HFFc6 (cell line): ENCODE measurements around the gene ROBO1. TPM values are rescaled to one million over a fixed set of nuclear protein-coding genes. Genes with fewer than 3 reads are reported as not detected.

Source experiments
- DNase-seq: peaks from one replicate; pipeline ENCODE4 v3.0.0-alpha.2; 2018
- H3K27ac Mint-ChIP-seq: 2 replicates; pipeline ENCODE4 v1.8.0; 2020; ENCODE audit warnings: mild to moderate bottlenecking, mixed read lengths
- H3K27me3 Mint-ChIP-seq: 2 replicates; pipeline ENCODE4 v1.8.0; 2021; ENCODE audit warnings: mild to moderate bottlenecking, moderate library complexity, mixed read lengths; ENCODE audit not compliant: insufficient read depth
- H3K36me3 Mint-ChIP-seq: 2 replicates; pipeline ENCODE4 v1.8.0; 2021; ENCODE audit warnings: low read depth, mixed read lengths
- H3K4me1 Mint-ChIP-seq: 2 replicates; pipeline ENCODE4 v1.8.0; 2020; ENCODE audit warnings: low read depth, mixed read lengths
- H3K4me3 Mint-ChIP-seq: 2 replicates; pipeline ENCODE4 v1.8.0; 2020; ENCODE audit warnings: mild to moderate bottlenecking, moderate library complexity, mixed read lengths
- H3K9me3 Mint-ChIP-seq: 2 replicates; pipeline ENCODE4 v1.8.0; 2020; ENCODE audit warnings: mild to moderate bottlenecking, mixed read lengths
- CTCF ChIP-seq: fragments of 200-600 bp; sonication (generic); IDR thresholded peaks from 2 replicates; pipeline ENCODE4 v1.5.0; 2021; ENCODE audit warnings: antibody characterized with exemption, mild to moderate bottlenecking
- total RNA-seq, 6 experiments: library from RNA; stranded (reverse); fragmentation: NEBNext Ultra II Directional; extraction: Animal tissue kit (Norgen Biotek cat#: 25700); gene quantifications; 2 replicates in 1 of 6; 3 replicates in 5 of 6; pipeline ENCODE4 v1.2.3, GENCODE V29; 2021

The ROBO1 gene
- total RNA-seq, 6 experiments from 2014 or later, result 38.7 to 51.3 (median 41.7) TPM

- TF ChIP-seq CTCF, result no peak
- H3K4me3 Mint-ChIP-seq, result no peak overlapping the region
- no peaks in the 10 kb centered on the region for H3K36me3 Mint-ChIP-seq
- DNase-seq, result no peak
- H3K9me3 Mint-ChIP-seq, result no peaks in the 10 kb centered on the region
- no peaks in the 10 kb centered on the region; the same call in 1 of the 2 replicates for H3K27me3 Mint-ChIP-seq
- H3K4me1 Mint-ChIP-seq, result 0 out of 2 replicates have a peak, but pooled peaks cover 17% of the 10 kb centered on the region
- H3K27ac Mint-ChIP-seq, result no peak overlapping the region
Measured at GRCh38 chr3:79012530-79012913, 755.3 kb downstream of the ROBO1 start.

GRCh38 chr3:79011821-79012529 lies 755.8 kb downstream of the ROBO1 start:
- Mint-ChIP-seq H3K9me3 (no peaks in the 10 kb centered on the region), H3K4me3 (no peak overlapping the region), H3K27me3 (no peaks in the 10 kb centered on the region; the same call in 1 of the 2 replicates), H3K36me3 (no peaks in the 10 kb centered on the region), H3K4me1 (0 out of 2 replicates have a peak, but pooled peaks cover 17% of the 10 kb centered on the region), H3K27ac (no peak overlapping the region; the same call in 1 of the 2 replicates)
- TF ChIP-seq CTCF, result no peak
- DNase-seq, result no peak

- H3K9me3 Mint-ChIP-seq, result no peaks in the 10 kb centered on the region
- H3K4me1 Mint-ChIP-seq, result peaks cover 22% of the 10 kb centered on the region
- H3K36me3 Mint-ChIP-seq, result no peaks in the 10 kb centered on the region
- no peak overlapping the region for H3K27ac Mint-ChIP-seq
- DNase-seq, result no peak
- no peaks in the 10 kb centered on the region for H3K27me3 Mint-ChIP-seq
- no peak overlapping the region for H3K4me3 Mint-ChIP-seq
- no peak for TF ChIP-seq CTCF
Measured at GRCh38 chr3:79009861-79010260, 757.9 kb downstream of the ROBO1 start.

- DNase-seq, result no peak
- H3K4me3 Mint-ChIP-seq, result no peak overlapping the region
- peaks cover 20% of the 10 kb centered on the region for H3K4me1 Mint-ChIP-seq
- no peaks in the 10 kb centered on the region; the same call in 1 of the 2 replicates for H3K27me3 Mint-ChIP-seq
- H3K27ac Mint-ChIP-seq, result no peak overlapping the region
- H3K9me3 Mint-ChIP-seq, result no peaks in the 10 kb centered on the region
- no peak for TF ChIP-seq CTCF
- H3K36me3 Mint-ChIP-seq, result no peaks in the 10 kb centered on the region
Measured at GRCh38 chr3:79006077-79006476, 761.7 kb downstream of the ROBO1 start.

GRCh38 chr3:79005084-79005483 lies 762.7 kb downstream of the ROBO1 start:
- H3K27ac Mint-ChIP-seq, result peak overlapping the region; percentile 34; the same call in 1 of the 2 replicates
- peak; percentile 29 for DNase-seq
- no peaks in the 10 kb centered on the region for H3K9me3 Mint-ChIP-seq
- no peaks in the 10 kb centered on the region for H3K36me3 Mint-ChIP-seq
- peaks cover 20% of the 10 kb centered on the region for H3K4me1 Mint-ChIP-seq
- 0 out of 2 replicates have a peak overlapping the region, but pooled peaks have one; percentile 4 for H3K4me3 Mint-ChIP-seq
- no peaks in the 10 kb centered on the region; the same call in 1 of the 2 replicates for H3K27me3 Mint-ChIP-seq
- no peak for TF ChIP-seq CTCF
